Stomach (tissue), 9 donors: Measurements from ENCODE around the gene PFDN5. TPM values are rescaled to one million over a fixed set of nuclear protein-coding genes. Genes with fewer than 3 reads are reported as not detected.
A peak's percentile ranks its signal among the peaks of the same experiment; 100 is the strongest.

Source experiments
- DNase-seq, 2 donors: peaks; one replicate each; pipeline versions ENCODE4 v3.0.0 to v3.0.0-alpha.2; 2013 to 2019
- H3K27ac ChIP-seq, 5 donors: fragments of 200-600 bp in 4 of 5; sonication (generic) in 4 of 5; one replicate each; pipeline ENCODE4 v1.5.1; 2013 to 2019; ENCODE audit warnings: mild to moderate bottlenecking in 1 of 5, moderate library complexity in 1 of 5
- H3K27me3 ChIP-seq, 3 donors: fragments of 200-600 bp; sonication (generic); one replicate each; pipeline ENCODE4 v1.5.1; 2017 to 2019; ENCODE audit warnings: mixed run types in 1 of 3
- H3K36me3 ChIP-seq, 4 donors: fragments of 200-600 bp; sonication (generic); 1 replicate in 3 of 4; 2 replicates in 1 of 4; pipeline ENCODE4 v1.5.1; 2016 to 2019
- H3K4me1 ChIP-seq, 4 donors: fragments of 200-600 bp; sonication (generic); one replicate each; pipeline ENCODE4 v1.5.1; 2016 to 2019
- H3K4me3 ChIP-seq, 4 donors: fragments of 200-600 bp; sonication (generic) in 3 of 4; one replicate each; pipeline ENCODE4 v1.5.1; 2016 to 2019; ENCODE audit warnings: mild to moderate bottlenecking in 1 of 4
- H3K9me3 ChIP-seq, 4 donors: fragments of 200-600 bp; sonication (generic); one replicate each; pipeline ENCODE4 v1.5.1; 2016 to 2019
- CTCF ChIP-seq, 7 experiments: fragments of 450-650 bp in 4 of 7; fragments of 200-600 bp in 3 of 7; sonication (generic) in 3 of 7; IDR thresholded peaks; one replicate each; pipeline ENCODE4 v1.5.1; 2016 to 2019; ENCODE audit warnings: antibody characterized with exemption in 7 of 7, control low read depth in 2 of 7, mild to moderate bottlenecking in 1 of 7
- EP300 ChIP-seq: sonication (generic); formaldehyde crosslinking; IDR thresholded peaks from one replicate; pipeline ENCODE4 v1.6.1; 2017; ENCODE audit warnings: antibody characterized with exemption
- POLR2A ChIP-seq, 4 donors: fragments of 450-650 bp; IDR thresholded peaks; one replicate each; pipeline ENCODE4 v1.6.1; 2016; ENCODE audit warnings: antibody characterized with exemption in 4 of 4, control low read depth in 2 of 4, mild to moderate bottlenecking in 1 of 4, moderate library complexity in 1 of 4
- POLR2AphosphoS5 ChIP-seq, 3 donors: sonication (generic); formaldehyde crosslinking; IDR thresholded peaks; one replicate each; pipeline ENCODE4 v1.6.1; 2016; ENCODE audit warnings: antibody characterized with exemption in 3 of 3
- WGBS, 5 donors: extraction: QIAGEN DNeasy Blood & Tissue Kit in 3 of 5; methylation state at CpG; one replicate each; pipeline versions ENCODE4 v1.1.5 to v1.1.7; 2013 to 2018; 5-methylcytosine and 5-hydroxymethylcytosine counted together
- intact Hi-C: fragments of 100-400 bp; cut with DNase I; formaldehyde crosslinking; loops from one replicate; pipeline ENCODE4 v1.15.1; 2023; ENCODE audit warnings: low total_unique reads
- polyA plus RNA-seq, 3 donors: library from polyadenylated mRNA; stranded (reverse); fragments of 200-250 nt; gene quantifications; one replicate each; pipeline ENCODE4 v1.2.3, GENCODE V29; 2013
- total RNA-seq, 5 donors: library from RNA; depleted of rRNA; stranded (reverse); fragments of >200 nt; gene quantifications; one replicate each; pipeline versions ENCODE4 v1.1.0 to v1.2.3, GENCODE V29; 2014 to 2016
- donor health status: healthy with polysubstance abuse.
- donor health status: Bipolar disorder and iron deficiency.
- donor health status: healthy.

The PFDN5 gene
- total and polyA plus RNA-seq, 8 donors: 207 to 1,886 (median 560) TPM

GRCh38 chr12:53308276-53308675 is 12.9 kb downstream of the PFDN5 start:
- WGBS, 5 donors: 57 to 70% (median 66%) methylated on average over 4 of the region's 4 CpGs
- no peak for DNase-seq
- TF ChIP-seq CTCF (IDR thresholded peaks at IDR 0.05) (no peak), EP300 (no peak), POLR2AphosphoS5 (IDR thresholded peaks at IDR 0.05) (no peak), POLR2A (IDR thresholded peaks at IDR 0.05) (no peak)
- no peak overlapping the region for H3K27ac ChIP-seq
- intact Hi-C loops: no loop called here
- H3K4me3 ChIP-seq: no peak overlapping the region
- H3K9me3 ChIP-seq: no peaks in the 10 kb centered on the region
- no peaks in the 10 kb centered on the region for H3K27me3 ChIP-seq
- H3K36me3 ChIP-seq: peaks cover 51 to 95% (median 89%) of the 10 kb centered on the region in 4 donors
- peaks cover 0 to 4% (median 3%) of the 10 kb centered on the region in 4 donors for H3K4me1 ChIP-seq

GRCh38 chr12:53313996-53314395 is 18.7 kb downstream of the PFDN5 start:
- Histone ChIP-seq H3K36me3 (peaks cover 32 to 95% (median 85%) of the 10 kb centered on the region in 4 donors), H3K4me1 (peaks cover 0 to 6% (median 2%) of the 10 kb centered on the region in 4 donors), H3K9me3 (no peaks in the 10 kb centered on the region), H3K27me3 (no peaks in the 10 kb centered on the region), H3K27ac (no peak overlapping the region), H3K4me3 (no peak overlapping the region)
- no peak for TF ChIP-seq CTCF (IDR thresholded peaks at IDR 0.05)
- no peak for TF ChIP-seq POLR2A (IDR thresholded peaks at IDR 0.05)
- no peak for TF ChIP-seq POLR2AphosphoS5 (IDR thresholded peaks at IDR 0.05)
- no peak for TF ChIP-seq EP300
- intact Hi-C loops: no loop called here
- no peak for DNase-seq
- WGBS, 5 donors: 49 to 62% (median 57%) methylated on average over 3 of the region's 3 CpGs

- intact Hi-C loops: no loop called here
- H3K4me1 ChIP-seq: peaks cover 23 to 54% (median 48%) of the 10 kb centered on the region in 4 donors
- WGBS, 5 donors: 32 to 46% (median 37%) methylated on average over 10 of the region's 10 CpGs
Measured at GRCh38 chr12:53320352-53321195, 25.2 kb downstream of the PFDN5 start.

More at GRCh38 chr12:53320352-53321195, 25.2 kb downstream of the PFDN5 start:
- peak overlapping the region; percentile 86 to 98 (median 92) for H3K27ac ChIP-seq
- DNase-seq: no peak
- peaks cover 7 to 36% (median 35%) of the 10 kb centered on the region in 4 donors for H3K36me3 ChIP-seq
- H3K4me3 ChIP-seq: peak overlapping the region; percentile 63 to 73 (median 68)
- peaks cover 0 to 3% (median 0%) of the 10 kb centered on the region in 3 donors for H3K27me3 ChIP-seq
- TF ChIP-seq EP300 (no peak), POLR2A (IDR thresholded peaks at IDR 0.05) (no peak), POLR2AphosphoS5 (IDR thresholded peaks at IDR 0.05) (no peak), CTCF (IDR thresholded peaks at IDR 0.05) (no peak)
- no peaks in the 10 kb centered on the region for H3K9me3 ChIP-seq
